ENCODE measurements around the gene WSCD1.

GRCh38 chr17:6048486-6048885 lies 21.7 kb upstream of the WSCD1 start:
- TF ChIP-seq EP300 (IDR thresholded peaks at IDR 0.05) (no peak), CTCF (IDR thresholded peaks at IDR 0.05) (no peak), POLR2A (IDR thresholded peaks at IDR 0.05) (no peak)

Data from gastroesophageal sphincter (tissue), 3 donors.